Mesendoderm (in vitro differentiated cells): ENCODE data around the gene TBP. TPM values are rescaled to one million over a fixed set of nuclear protein-coding genes. Genes with fewer than 3 reads are reported as not detected.
"Not testable (repeated sequence)": the region's sequence is repeated elsewhere in the genome, so short reads cannot be mapped to it uniquely, and the experiment has no call there.

Source experiments
- DNase-seq: peaks from one replicate; pipeline ENCODE4 v3.0.0; 2013
- H2AK5ac ChIP-seq: 2 replicates; pipeline ENCODE4 v1.6.1; 2013; ENCODE audit warnings: low read length, inconsistent platforms
- H2BK120ac ChIP-seq: 2 replicates; pipeline ENCODE4 v1.6.1; 2013; ENCODE audit warnings: low read depth, mild to moderate bottlenecking, low read length, moderate library complexity, mixed read lengths
- H2BK15ac ChIP-seq: replicated peaks from 2 replicates; pipeline ENCODE4 v1.6.1; 2013; ENCODE audit warnings: low read depth, mild to moderate bottlenecking, moderate library complexity
- H2BK5ac ChIP-seq: 2 replicates; pipeline ENCODE4 v1.6.1; 2013; ENCODE audit warnings: low read length, inconsistent platforms
- H3K18ac ChIP-seq: 2 replicates; pipeline ENCODE4 v1.6.1; 2013; ENCODE audit warnings: mild to moderate bottlenecking, low read length, mixed read lengths
- H3K23ac ChIP-seq: one replicate; pipeline ENCODE4 v1.6.1; 2013; ENCODE audit warnings: low read length
- H3K27ac ChIP-seq: 2 replicates; pipeline ENCODE4 v1.5.1; 2013; ENCODE audit warnings: low read depth, mild to moderate bottlenecking, inconsistent platforms, low read length, moderate library complexity
- H3K27me3 ChIP-seq: 2 replicates; pipeline ENCODE4 v1.6.1; 2013; ENCODE audit warnings: low read length, control low read depth, mild to moderate bottlenecking, inconsistent platforms; ENCODE audit not compliant: insufficient read depth, poor library complexity
- H3K36me3 ChIP-seq: 2 replicates; pipeline ENCODE4 v1.6.1; 2013; ENCODE audit warnings: low read length, inconsistent platforms; ENCODE audit not compliant: control insufficient read depth, insufficient read depth
- H3K4ac ChIP-seq: one replicate; pipeline ENCODE4 v1.6.1; 2013; ENCODE audit warnings: low read depth, mild to moderate bottlenecking, low read length, moderate library complexity
- H3K4me1 ChIP-seq: 2 replicates; pipeline ENCODE4 v1.6.1; 2013; ENCODE audit warnings: low read depth, low read length, inconsistent platforms; ENCODE audit not compliant: control insufficient read depth
- H3K4me2 ChIP-seq: 2 replicates; pipeline ENCODE4 v1.6.1; 2013; ENCODE audit warnings: low read length
- H3K4me3 ChIP-seq: 2 replicates; pipeline ENCODE4 v1.5.1; 2013; ENCODE audit warnings: mild to moderate bottlenecking, low read length
- H3K56ac ChIP-seq: one replicate; pipeline ENCODE4 v1.6.1; 2013; ENCODE audit warnings: low read length
- H3K79me1 ChIP-seq: 2 replicates; pipeline ENCODE4 v1.6.1; 2013; ENCODE audit warnings: low read length, inconsistent platforms
- H3K79me2 ChIP-seq: 2 replicates; pipeline ENCODE4 v1.6.1; 2013; ENCODE audit warnings: mild to moderate bottlenecking, low read length; ENCODE audit not compliant: control insufficient read depth, insufficient read depth
- H3K9ac ChIP-seq: 2 replicates; pipeline ENCODE4 v1.6.1; 2013; ENCODE audit warnings: low read length, inconsistent platforms
- H4K5ac ChIP-seq: one replicate; pipeline ENCODE4 v1.6.1; 2013; ENCODE audit warnings: low read length
- H4K8ac ChIP-seq: one replicate; pipeline ENCODE4 v1.6.1; 2013; ENCODE audit warnings: low read depth, mild to moderate bottlenecking, control low read depth, low read length, moderate library complexity
- WGBS: extraction: QIAGEN DNeasy Blood & Tissue Kit; methylation state at CpG from one replicate; pipeline ENCODE4 v1.1.7; 2013; ENCODE audit warnings: low lambda C conversion rate, missing lambda C conversion rate; ENCODE audit not compliant: insufficient coverage; ENCODE audit errors: extremely low coverage; 5-methylcytosine and 5-hydroxymethylcytosine counted together
- polyA plus RNA-seq, 2 experiments: library from polyadenylated mRNA; stranded (reverse); fragments of 200-250 nt; gene quantifications; one replicate each; pipeline ENCODE4 v1.2.3, GENCODE V29; 2013

Gene TBP
- 26.6 TPM for polyA plus RNA-seq (2013, experiment 1 of 2)
- 26.9 TPM for polyA plus RNA-seq (2013, experiment 2 of 2)

- H3K4me3 ChIP-seq = peak within 1 kb of the TSS; percentile 72
- peak; percentile 100 for DNase-seq
- no CpG with 5 or more reads among the region's 51 CpGs for WGBS
- peak within 1 kb of the TSS; percentile 70 for H3K4me2 ChIP-seq
- no peak within 1 kb of the TSS for H2BK5ac ChIP-seq
- H3K4me1 ChIP-seq = peaks cover 5% of the 10 kb centered on the region
- H2BK120ac ChIP-seq = no peak within 1 kb of the TSS
- H3K79me2 ChIP-seq = peaks cover 59% of the 10 kb centered on the region
- no peak within 1 kb of the TSS for H3K23ac ChIP-seq
- no peak within 1 kb of the TSS for H4K8ac ChIP-seq
- no peak within 1 kb of the TSS for H2BK15ac ChIP-seq
- no peaks in the 10 kb centered on the region for H3K27me3 ChIP-seq
- peaks cover 8% of the 10 kb centered on the region for H3K79me1 ChIP-seq
- no peak within 1 kb of the TSS for H4K5ac ChIP-seq
- H3K56ac ChIP-seq = peak within 1 kb of the TSS; percentile 98
- no peak within 1 kb of the TSS for H3K27ac ChIP-seq
- no peaks in the 10 kb centered on the region for H3K36me3 ChIP-seq
- H3K18ac ChIP-seq = no peak within 1 kb of the TSS
- H3K4ac ChIP-seq = no peak within 1 kb of the TSS
- no peak within 1 kb of the TSS for H2AK5ac ChIP-seq
- peak within 1 kb of the TSS; percentile 85 for H3K9ac ChIP-seq
These were observed at the start of gene TBP for GRCh38 chr6:170554013-170554795. Gene TBP, plus strand, starts transcription at chr6:170554369. Its CDS starts 2,661 bp downstream, at chr6:170557030.

GRCh38 chr6:170504479-170504878 is 49.7 kb upstream of the TBP start:
- no peak overlapping the region for H3K18ac ChIP-seq
- H3K9ac ChIP-seq = no peak overlapping the region
- H3K23ac ChIP-seq = no peak overlapping the region
- H4K8ac ChIP-seq = no peak overlapping the region
- H3K27ac ChIP-seq = no peak overlapping the region
- H2AK5ac ChIP-seq = no peak overlapping the region
- no peak overlapping the region for H2BK5ac ChIP-seq
- H3K79me2 ChIP-seq = no peaks in the 10 kb centered on the region
- no peaks in the 10 kb centered on the region for H3K27me3 ChIP-seq
- no peak overlapping the region for H3K4me3 ChIP-seq
- no CpG with 5 or more reads among the region's 4 CpGs for WGBS
- H2BK15ac ChIP-seq = no peak overlapping the region
- no peaks in the 10 kb centered on the region for H3K79me1 ChIP-seq
- no peaks in the 10 kb centered on the region for H3K36me3 ChIP-seq
- H3K4me2 ChIP-seq = no peak overlapping the region
- no peak overlapping the region for H4K5ac ChIP-seq
- no peak overlapping the region for H3K4ac ChIP-seq
- DNase-seq = no peak
- H2BK120ac ChIP-seq = no peak overlapping the region
- H3K56ac ChIP-seq = no peak overlapping the region
- H3K4me1 ChIP-seq = no peaks in the 10 kb centered on the region

- no peak overlapping the region for H3K18ac ChIP-seq
- no CpG with 5 or more reads among the region's 9 CpGs for WGBS
- H3K23ac ChIP-seq = no peak overlapping the region
- no peaks in the 10 kb centered on the region for H3K36me3 ChIP-seq
- H2AK5ac ChIP-seq = no peak overlapping the region
- no peaks in the 10 kb centered on the region for H3K27me3 ChIP-seq
- H3K79me2 ChIP-seq = no peaks in the 10 kb centered on the region
- no peak overlapping the region for H2BK5ac ChIP-seq
- no peak overlapping the region for H3K4me3 ChIP-seq
- H3K4ac ChIP-seq = no peak overlapping the region
- H2BK15ac ChIP-seq = no peak overlapping the region
- no peak overlapping the region for H3K9ac ChIP-seq
- no peak for DNase-seq
- no peaks in the 10 kb centered on the region for H3K4me1 ChIP-seq
- H3K79me1 ChIP-seq = no peaks in the 10 kb centered on the region
- H3K4me2 ChIP-seq = no peak overlapping the region
- H4K5ac ChIP-seq = no peak overlapping the region
- H4K8ac ChIP-seq = no peak overlapping the region
- no peak overlapping the region for H3K56ac ChIP-seq
- H2BK120ac ChIP-seq = no peak overlapping the region
- no peak overlapping the region for H3K27ac ChIP-seq
These were observed 48.9 kb upstream of the TBP start for GRCh38 chr6:170505306-170505705.

- no peak overlapping the region for H2AK5ac ChIP-seq
- no peak overlapping the region for H2BK15ac ChIP-seq
- no peak overlapping the region for H3K4ac ChIP-seq
- no peak overlapping the region for H3K56ac ChIP-seq
- H3K4me1 ChIP-seq = no peaks in the 10 kb centered on the region
- H3K79me2 ChIP-seq = no peaks in the 10 kb centered on the region
- H3K79me1 ChIP-seq = no peaks in the 10 kb centered on the region
- H3K36me3 ChIP-seq = no peaks in the 10 kb centered on the region
- no peak overlapping the region for H3K23ac ChIP-seq
- H3K27me3 ChIP-seq = no peaks in the 10 kb centered on the region
- H3K9ac ChIP-seq = no peak overlapping the region
- H4K5ac ChIP-seq = no peak overlapping the region
- no peak overlapping the region for H2BK5ac ChIP-seq
- H2BK120ac ChIP-seq = no peak overlapping the region
- H4K8ac ChIP-seq = no peak overlapping the region
- no peak for DNase-seq
- no peak overlapping the region for H3K4me3 ChIP-seq
- H3K18ac ChIP-seq = no peak overlapping the region
- H3K4me2 ChIP-seq = no peak overlapping the region
- H3K27ac ChIP-seq = no peak overlapping the region
- no CpG with 5 or more reads among the region's 4 CpGs for WGBS
These were observed 47.7 kb upstream of the TBP start for GRCh38 chr6:170506446-170506845.

GRCh38 chr6:170507728-170508127 is 46.4 kb upstream of the TBP start:
- H3K27ac ChIP-seq, H3K36me3 ChIP-seq, H3K56ac ChIP-seq, H3K4ac ChIP-seq, H4K8ac ChIP-seq, H3K79me2 ChIP-seq, H3K4me3 ChIP-seq, H2BK15ac ChIP-seq, H3K9ac ChIP-seq, DNase-seq, H3K4me2 ChIP-seq, H3K18ac ChIP-seq, H3K4me1 ChIP-seq, H3K27me3 ChIP-seq, H2BK5ac ChIP-seq, H3K23ac ChIP-seq, H2AK5ac ChIP-seq, H2BK120ac ChIP-seq, H3K79me1 ChIP-seq, H4K5ac ChIP-seq: not testable (repeated sequence)
- WGBS = no CpG with 5 or more reads among the region's 2 CpGs

GRCh38 chr6:170508275-170508674 is 45.9 kb upstream of the TBP start:
- not testable (repeated sequence) for H2AK5ac ChIP-seq, H3K79me1 ChIP-seq, H2BK15ac ChIP-seq, H3K23ac ChIP-seq, H3K9ac ChIP-seq, H3K27ac ChIP-seq, H3K4me2 ChIP-seq, H2BK5ac ChIP-seq, H3K27me3 ChIP-seq, H4K5ac ChIP-seq, H3K4ac ChIP-seq, H3K4me1 ChIP-seq, H3K36me3 ChIP-seq, H4K8ac ChIP-seq, DNase-seq, H3K56ac ChIP-seq, H3K79me2 ChIP-seq, H3K18ac ChIP-seq, H3K4me3 ChIP-seq, H2BK120ac ChIP-seq
- no CpG with 5 or more reads among the region's 1 CpG for WGBS
